Stimulated activated CD4-positive, alpha-beta T cell treated with anti-CD3 and anti-CD28 coated beads, TNF-alpha, amount 100 ng/mL, for 1 hour (primary cell): ENCODE measurements around the gene WASHC2A.
"Not testable (repeated sequence)": the region's sequence is repeated elsewhere in the genome, so short reads cannot be mapped to it uniquely, and the experiment has no call there.

Experiments
- DNase-seq, 3 donors: peaks; one replicate each; pipeline ENCODE4 v3.0.0-alpha.2; 2020; ENCODE audit warnings: low read depth in 3 of 3, low spot score in 1 of 3

Gene WASHC2A, protein sequence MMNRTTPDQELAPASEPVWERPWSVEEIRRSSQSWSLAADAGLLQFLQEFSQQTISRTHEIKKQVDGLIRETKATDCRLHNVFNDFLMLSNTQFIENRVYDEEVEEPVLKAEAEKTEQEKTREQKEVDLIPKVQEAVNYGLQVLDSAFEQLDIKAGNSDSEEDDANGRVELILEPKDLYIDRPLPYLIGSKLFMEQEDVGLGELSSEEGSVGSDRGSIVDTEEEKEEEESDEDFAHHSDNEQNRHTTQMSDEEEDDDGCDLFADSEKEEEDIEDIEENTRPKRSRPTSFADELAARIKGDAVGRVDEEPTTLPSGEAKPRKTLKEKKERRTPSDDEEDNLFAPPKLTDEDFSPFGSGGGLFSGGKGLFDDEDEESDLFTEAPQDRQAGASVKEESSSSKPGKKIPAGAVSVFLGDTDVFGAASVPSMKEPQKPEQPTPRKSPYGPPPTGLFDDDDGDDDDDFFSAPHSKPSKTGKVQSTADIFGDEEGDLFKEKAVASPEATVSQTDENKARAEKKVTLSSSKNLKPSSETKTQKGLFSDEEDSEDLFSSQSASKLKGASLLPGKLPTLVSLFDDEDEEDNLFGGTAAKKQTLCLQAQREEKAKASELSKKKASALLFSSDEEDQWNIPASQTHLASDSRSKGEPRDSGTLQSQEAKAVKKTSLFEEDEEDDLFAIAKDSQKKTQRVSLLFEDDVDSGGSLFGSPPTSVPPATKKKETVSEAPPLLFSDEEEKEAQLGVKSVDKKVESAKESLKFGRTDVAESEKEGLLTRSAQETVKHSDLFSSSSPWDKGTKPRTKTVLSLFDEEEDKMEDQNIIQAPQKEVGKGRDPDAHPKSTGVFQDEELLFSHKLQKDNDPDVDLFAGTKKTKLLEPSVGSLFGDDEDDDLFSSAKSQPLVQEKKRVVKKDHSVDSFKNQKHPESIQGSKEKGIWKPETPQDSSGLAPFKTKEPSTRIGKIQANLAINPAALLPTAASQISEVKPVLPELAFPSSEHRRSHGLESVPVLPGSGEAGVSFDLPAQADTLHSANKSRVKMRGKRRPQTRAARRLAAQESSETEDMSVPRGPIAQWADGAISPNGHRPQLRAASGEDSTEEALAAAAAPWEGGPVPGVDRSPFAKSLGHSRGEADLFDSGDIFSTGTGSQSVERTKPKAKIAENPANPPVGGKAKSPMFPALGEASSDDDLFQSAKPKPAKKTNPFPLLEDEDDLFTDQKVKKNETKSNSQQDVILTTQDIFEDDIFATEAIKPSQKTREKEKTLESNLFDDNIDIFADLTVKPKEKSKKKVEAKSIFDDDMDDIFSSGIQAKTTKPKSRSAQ (N-terminal part only)

DNA sequence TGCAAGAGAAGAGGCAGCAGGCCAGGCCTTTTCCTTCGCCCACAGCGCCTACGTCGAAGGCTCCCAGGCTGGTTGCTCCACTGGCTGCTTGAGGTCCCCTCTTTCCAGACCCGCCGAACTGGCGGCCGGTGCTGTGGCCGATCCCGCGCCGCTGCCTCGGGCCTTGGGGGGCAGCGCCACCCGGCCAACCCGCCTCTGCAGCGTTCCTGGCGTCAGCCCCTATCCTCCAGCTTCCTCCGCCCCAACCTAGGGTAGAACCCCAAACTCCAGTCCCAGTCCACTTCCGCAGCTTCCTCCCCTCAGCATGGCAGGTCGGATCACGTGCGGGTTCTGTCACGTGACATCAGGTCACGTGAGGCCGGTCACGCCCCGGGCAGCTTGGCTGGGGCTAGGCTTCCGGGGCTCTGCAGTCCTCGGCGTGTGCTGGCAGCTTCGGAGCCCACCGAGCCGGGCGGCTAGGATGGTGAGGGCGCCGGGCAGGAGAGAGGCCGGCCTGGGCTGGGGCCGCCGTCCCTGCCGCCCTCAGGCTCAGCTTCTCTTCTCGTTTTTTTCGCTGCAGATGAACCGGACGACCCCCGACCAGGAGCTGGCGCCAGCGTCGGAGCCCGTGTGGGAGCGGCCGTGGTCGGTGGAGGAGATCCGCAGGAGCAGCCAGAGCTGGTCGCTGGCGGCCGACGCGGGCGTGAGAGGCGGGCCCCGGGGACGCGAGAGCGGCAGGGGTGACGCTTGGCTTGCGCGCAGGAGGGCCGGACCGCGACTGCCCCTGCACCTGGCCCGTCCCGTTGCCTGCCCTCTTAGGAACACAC is at the start of gene WASHC2A:
Gene WASHC2A, plus strand, starts transcription at position 409 of the 806 bp plus-strand sequence. Its CDS starts 52 bp downstream, at position 461.
- DNase-seq, result peak; percentile 60 to 96 (median 72)

DNA sequence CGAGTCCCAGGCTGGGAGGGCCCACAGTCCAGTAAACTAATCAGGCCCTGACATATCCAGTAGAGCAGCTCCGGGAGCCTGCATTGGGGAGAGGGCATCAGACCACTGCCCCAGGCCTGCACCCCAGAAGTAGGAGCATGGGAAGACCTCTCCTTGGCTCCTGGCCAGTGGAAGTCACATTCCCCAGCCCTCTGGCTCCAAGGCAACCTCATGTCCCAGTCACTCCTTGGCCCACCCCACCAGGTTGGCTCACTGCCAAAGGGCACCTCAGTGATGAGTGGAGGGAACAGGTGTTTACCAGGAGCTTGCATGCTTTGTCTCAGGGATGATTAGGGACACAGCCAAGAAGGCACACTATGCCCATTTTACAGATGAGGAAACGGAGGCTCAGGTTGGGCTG is 48.5 kb upstream of the WASHC2A start:
- not testable (repeated sequence) for DNase-seq

DNA sequence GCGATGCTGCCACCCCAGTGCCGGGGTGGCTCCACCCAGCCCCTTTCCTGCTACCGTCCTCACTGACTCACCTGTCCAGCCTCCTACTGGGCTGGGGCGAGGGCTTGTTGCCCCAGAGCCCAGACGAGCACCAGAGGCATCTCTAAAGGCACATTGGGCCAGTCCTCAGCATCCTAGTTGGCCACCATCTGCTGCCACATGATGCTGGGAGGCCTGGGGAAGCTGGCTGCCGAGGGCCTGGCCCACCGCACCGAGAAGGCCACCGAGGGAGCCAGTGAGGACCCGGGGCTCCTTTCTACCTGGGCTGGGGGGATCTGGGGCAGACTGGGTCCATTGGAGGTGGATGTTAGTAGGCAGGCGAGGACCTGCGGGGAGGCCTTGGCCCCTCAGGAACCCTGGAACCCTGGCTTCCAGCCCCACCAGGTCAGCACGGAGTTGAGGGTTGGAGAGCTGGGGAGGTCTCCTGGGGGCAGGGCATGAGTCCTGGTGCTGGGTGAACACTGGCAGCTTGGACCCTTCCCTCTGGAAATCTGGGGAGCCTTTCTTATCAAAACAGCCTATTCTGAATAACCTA is 47.2 kb upstream of the WASHC2A start:
- not testable (repeated sequence) for DNase-seq

DNA sequence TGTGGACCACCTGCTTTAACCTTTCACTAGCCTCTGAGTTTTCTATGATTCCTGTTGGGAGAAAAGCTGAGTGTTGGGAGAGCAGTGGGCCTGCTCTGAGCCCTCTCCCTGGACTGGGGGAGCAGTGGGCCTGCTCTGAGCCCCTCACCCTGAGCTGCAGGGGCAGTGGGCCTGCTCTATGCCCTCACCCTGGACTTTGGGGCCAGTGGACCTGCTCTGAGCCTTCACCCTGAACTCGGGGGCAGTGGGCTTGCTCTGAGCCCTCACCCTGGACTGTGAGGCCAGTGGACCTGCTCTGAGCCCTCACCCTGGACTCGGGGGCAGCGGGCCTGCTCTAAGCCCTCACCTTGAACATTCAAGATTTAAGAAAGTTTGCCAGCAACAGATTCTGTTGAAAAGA is 46.1 kb upstream of the WASHC2A start:
- no peak for DNase-seq

DNA sequence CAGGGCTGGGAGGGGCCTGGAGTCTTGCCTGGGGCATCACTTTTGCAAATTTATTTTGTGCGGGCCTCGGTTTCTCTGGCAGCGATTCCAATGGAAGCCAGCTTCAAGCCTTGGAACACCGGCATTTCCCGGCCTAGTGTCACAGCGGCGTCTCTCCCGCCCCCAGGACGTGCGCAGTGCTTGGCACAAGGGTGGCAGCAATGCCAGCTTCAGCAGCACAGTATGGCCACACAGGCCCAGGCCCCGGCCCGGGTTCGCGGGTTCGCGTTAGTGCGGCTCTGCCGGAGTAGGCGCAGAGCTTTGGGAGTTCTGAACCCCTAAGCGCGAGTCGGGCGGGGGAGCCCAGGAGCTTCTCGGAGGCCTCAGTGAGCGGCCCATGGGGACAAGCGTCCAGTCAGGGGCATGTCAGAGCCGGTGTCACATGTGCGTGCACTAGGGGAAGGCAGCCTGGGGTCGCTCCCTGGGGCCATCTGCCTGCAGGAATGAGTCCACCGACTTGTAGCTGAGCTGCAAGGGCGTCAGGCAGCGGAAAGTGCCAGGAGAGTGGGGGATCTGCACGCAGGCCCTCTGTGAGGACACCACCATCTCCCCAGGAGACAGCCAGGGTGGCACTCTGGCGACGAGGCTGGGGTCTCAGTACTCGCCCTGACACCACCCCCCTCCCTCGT is 42.9 kb upstream of the WASHC2A start:
- DNase-seq, result not testable (repeated sequence)

DNA sequence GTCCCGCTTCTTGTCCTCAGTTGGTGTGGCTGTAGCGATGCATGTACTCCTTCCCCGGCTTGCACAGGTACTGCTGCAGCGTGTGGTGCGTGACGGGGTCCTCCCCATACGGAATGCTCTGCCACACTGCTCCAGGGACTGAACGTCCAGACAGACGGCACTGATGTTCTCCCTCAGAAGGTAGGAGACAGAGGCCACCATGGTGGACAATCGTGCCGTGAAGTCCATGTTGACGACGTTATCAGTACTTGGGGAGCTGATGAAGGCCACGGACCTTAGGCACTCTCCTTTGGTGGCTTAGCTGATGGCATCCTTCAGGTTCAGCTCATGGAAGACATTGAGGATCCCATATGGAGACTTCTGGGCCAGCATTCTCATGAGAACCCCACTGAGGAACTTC is 42.1 kb upstream of the WASHC2A start:
- no peak for DNase-seq

DNA sequence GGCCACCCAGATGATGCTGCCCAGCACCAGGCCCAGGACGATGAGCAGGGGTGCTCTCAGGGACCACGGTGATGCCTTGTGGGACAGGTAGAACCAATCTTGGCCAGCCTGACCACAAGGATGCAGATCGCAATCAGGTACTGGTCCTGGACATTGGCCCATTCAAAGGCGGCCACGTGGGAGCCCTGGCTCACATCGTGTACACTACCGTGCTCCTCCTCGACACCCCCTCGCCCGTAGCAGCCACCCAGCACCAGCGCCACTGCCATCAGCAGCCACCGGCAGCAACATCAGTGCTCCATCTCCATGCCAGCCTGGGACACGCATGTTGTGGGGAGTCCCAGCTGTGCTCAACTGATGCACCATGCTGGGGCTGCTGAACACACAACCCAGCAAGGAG is 40.6 kb upstream of the WASHC2A start:
- no peak for DNase-seq

DNA sequence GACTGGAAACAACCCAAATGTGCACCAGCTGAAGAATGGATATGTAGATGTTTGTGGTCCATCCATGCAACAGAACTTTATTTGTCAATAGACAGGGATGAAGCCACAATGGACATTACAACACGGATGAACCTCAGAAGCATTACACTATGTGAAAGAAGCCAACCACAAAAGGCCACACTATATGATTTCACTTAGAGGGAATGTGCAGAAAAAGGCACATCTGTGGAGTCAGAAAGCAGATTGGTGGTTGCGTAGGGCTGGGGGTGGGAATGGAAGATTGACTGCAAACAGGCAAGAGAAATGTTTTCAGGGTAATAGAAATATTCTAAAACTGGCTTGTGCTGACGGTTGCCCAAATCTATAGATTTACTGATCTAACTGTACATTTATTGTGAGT is 34.3 kb upstream of the WASHC2A start:
- no peak for DNase-seq

DNA sequence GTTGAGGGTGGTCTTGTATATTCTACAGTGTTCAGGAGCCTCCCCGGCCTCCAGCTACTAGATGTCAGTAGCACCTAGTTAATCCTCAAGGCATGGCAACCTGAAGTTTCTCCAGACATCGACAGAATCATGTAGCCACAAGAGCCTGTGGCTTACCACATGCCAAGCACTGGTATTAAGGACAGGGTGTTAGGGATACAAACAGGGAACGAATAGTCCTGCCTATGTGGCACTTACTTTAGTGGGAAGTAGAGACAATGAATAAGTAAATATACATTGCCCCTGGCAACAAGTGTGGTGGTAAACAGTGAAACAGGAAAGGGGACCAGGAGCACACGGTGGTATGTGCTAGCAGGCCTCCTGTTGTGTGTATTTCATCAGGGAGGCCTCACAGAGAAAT is 32.4 kb upstream of the WASHC2A start:
- not testable (repeated sequence) for DNase-seq

DNA sequence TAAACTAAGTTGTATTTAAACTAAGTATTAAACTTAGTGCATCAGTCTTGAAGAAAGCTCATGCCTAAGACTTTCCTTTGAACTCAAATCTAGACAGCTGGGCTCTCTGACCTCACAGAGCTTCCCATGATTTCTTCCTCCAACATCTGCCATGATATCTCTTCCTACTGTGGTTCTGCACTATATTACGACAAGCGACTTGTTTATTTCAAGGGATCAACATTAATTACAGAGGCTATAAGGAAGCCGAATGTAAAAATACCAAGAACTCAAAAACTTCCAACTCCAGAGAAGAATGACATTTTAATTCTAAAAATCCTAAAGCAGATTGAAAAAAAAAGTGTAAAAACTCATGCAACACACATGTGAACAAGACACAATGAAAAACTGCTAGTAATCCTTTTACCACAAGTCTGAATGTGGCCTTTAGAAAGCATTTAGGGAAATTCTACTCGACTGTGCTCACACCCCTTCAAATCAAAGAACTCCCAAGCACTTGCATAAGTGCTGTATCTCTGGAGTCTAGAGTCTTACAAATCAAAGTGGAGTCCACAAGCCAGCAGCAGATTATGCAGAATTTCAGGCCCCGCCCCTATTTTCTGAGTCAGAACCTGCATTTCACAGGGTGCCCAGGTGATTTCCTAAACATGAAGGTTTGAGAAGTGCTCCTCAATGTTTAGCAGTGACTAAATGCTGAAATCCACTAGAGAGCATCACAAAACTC is 22.7 kb upstream of the WASHC2A start:
- no peak for DNase-seq

DNA sequence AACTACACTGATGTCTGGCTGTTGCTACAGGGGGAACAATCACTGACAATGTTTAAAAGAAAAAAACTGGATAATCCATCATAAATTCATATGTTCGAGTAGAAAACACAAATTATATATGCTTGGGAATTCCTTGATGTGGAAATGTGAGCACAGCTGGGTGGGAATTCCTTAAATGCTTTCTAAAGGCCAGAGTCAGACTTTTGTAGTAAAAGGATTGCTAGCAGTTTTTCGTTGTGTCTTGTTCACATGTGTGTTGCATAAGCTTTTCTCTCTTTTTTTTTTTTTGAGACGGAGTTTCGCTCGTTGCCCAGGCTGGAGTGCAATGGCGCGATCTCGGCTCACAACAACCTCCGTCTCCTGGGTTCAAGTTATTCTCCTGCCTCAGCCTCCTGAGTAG is 21.3 kb upstream of the WASHC2A start:
- not testable (repeated sequence) for DNase-seq

DNA sequence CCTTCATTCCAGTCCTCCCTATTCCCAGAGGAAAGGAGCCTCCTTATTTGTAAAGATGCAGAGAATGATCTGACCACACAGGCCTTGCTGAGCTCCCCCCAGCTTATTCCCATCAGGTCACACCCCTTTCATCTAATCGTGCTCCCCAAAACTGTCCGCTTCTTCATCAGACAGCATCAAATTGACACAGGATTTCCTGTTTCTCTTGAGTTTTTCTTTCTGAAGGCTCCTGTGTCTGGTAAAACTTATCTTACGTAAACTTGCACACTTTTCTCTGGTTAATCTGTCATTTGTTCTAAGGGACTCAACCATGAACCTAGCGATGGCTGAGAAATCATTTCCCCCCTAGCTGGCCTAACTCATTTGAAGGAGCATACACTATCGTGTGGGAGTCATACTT is 20.2 kb upstream of the WASHC2A start:
- not testable (repeated sequence) for DNase-seq

DNA sequence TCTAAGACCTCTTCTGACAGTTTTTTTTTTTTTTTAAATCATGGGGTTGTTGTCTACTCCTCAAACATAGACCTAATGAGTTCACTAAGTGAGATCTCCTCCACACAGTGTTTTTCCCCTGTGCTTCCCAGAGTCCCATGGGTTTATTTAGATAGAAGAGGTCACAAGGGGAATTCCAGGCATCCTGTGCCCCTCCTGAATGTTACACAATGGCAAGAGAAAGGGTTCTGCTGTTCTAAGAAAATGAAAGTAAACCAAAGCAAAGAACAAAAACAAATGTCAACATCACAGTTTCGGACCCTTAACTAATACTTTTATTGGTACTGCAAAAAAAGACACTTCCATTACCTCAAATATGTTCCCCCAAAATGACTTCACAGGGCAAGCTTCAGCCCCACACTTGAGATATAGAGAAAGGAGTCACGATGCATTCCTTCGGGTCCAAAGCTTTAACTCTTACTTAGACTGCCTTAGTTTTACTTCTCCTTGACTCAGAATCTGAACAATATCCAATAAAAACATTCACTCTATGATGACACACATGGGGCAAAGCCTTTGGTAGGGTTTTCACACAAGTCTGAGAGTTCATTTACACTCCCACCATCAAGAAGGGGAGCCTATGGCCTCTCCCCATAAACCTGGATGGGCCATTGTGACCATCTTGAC is 15.6 kb upstream of the WASHC2A start:
- DNase-seq, result not testable (repeated sequence)

DNA sequence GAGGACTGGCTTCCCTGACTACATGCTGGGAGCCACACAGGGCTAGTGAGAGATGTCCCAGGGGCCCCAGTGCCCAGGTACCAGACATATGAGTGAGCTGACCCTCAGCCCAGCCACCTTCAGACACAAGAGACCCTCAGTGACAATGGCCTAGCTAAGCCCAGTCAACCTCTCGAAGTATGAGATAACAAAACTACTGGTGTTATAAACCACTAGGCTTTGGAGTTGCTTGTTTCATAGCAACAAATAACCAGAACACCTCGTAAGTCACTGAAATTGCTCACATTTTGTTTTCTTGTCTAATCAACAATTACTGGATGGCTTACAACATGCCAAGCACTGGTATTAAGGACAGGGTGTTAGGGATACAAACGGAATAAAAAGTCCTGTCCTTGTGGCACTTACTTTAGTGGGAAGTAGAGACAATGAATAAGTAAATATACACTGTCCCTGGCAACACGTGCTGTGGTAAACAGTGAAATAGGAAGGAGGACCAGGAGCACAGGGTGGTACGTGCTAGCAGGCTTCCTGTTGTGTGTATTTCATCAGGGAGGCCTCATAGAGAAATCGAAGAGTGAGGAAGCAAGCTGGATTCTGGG is 14.9 kb upstream of the WASHC2A start:
- not testable (repeated sequence) for DNase-seq

DNA sequence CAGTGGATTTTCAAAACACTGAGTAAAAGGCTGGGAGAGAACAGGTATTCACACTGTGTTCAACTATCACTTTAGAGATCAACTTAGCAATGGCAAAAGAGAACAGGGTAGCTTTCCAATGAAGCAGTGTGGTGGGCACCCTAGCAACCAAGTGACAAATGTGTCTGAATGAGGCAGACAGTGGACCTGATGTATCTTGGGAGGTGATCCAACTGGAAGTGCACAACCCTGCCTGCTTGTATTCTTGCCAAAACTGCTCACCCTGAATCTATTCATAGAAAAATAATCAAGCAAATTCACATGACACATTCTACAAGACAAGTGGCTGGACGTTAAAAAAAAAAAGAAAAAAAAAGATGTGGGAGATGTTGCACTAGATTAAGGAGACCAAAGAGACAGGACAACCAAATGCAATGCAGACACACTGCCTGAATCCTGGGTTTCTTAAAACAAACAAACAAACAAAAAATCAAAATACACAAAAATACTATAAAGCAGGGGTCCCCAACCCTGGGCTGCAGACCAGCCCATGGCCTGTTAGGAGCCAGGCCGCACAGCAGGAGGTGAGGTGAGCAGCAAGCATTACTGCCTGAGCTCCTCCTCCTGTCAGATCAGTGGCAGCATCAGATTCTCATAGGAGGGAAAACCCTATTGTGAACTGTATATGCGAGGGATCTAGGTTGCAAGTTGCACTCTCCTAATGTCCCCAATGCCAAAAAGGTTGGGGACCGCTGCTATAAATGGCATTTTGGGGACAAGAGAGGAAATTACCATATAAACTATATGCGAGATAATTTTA is 12.1 kb upstream of the WASHC2A start:
- DNase-seq, result not testable (repeated sequence)

DNA sequence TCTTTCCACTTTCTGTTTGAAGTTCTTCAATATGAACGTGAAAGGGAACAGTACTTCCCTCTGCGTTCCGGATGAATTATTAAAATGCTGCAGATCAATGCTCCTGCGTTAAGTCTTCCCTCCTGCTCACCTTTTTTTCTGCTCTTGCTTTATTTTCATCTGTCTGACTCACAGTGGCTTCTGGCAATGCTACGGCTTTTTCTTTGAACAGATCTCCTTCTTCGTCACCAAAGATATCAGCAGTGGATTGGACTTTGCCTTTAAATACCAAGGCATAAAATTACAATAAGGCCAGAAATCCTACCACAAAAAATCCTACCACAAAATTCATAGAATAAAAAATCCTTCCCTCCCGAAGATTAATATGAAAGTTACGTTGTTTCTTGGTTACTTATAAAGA is 11.1 kb upstream of the WASHC2A start:
- not testable (repeated sequence) for DNase-seq

DNA sequence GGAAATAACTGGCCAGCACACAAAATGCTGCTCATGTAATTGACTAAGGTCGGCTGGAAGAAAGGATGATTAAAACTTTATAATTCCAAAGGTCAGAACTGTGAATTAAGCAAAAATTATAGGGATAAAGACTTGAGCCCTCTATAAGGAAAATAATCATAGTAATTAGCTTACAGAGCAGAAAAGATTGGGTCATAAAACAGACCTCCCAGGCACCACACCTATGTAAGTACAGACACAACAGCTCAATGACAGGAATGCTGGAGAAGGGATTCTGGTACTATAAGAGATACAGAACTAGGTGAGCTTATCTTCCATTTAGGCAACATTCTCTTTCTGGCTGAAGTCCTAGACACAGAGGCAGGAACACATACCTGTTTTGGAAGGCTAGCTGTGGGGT is 9.0 kb upstream of the WASHC2A start:
- DNase-seq, result not testable (repeated sequence)
